Measurements from ENCODE around the gene PPP6R2.

PPP6R2 gene

DNA sequence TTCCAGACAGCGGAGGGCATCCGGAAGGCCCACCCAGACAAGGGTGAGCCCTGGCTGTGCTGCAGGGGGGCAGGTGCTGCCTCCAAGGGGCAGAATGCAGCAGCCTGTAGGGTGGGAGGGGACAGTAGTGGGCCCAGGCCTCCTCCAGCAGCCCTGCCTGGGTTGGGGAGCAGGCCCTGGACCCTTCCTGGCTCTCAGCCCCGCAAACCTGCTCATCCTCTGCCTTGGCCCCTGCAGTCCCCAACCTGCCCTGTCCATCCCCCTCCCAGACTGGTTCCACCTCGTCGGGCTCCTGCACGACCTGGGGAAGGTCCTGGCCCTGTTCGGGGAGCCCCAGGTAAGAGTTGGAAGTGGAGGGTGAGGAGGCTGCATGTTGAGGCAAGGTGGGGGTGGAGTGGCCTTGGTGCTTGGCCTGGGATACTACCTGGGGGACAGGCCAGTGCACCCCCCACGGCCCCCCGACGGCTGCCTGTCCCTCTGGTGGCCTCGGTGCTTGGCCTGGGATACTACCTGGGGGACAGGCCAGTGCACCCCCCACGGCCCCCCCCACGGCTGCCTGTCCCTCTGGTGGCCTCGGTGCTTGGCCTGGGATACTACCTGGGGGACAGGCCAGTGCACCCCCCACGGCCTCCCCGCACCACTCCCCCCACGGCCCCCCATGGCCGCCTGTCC, 145.0 kb downstream of the PPP6R2 start:
- H3K4me3 ChIP-seq (ENCODE audit: low read length), result no peak overlapping the region
- H3K27ac ChIP-seq (ENCODE audit: low read length), result no peak overlapping the region
- H3K27me3 ChIP-seq (ENCODE audit: control insufficient read depth, insufficient read depth, low read length), result no peaks in the 10 kb centered on the region
- no peaks in the 10 kb centered on the region for H3K36me3 ChIP-seq (ENCODE audit: control insufficient read depth, insufficient read depth, low read length)
- no peak for DNase-seq (ENCODE audit: low read depth, low spot score)
- H3K9me3 ChIP-seq (ENCODE audit: control insufficient read depth, insufficient read depth, low read length), result no peaks in the 10 kb centered on the region
- no peaks in the 10 kb centered on the region for H3K4me1 ChIP-seq (ENCODE audit: control insufficient read depth, insufficient read depth, low read length)
- WGBS (ENCODE audit: insufficient coverage, insufficient read length), result no CpG with 5 or more reads among the region's 18 CpGs

DNA sequence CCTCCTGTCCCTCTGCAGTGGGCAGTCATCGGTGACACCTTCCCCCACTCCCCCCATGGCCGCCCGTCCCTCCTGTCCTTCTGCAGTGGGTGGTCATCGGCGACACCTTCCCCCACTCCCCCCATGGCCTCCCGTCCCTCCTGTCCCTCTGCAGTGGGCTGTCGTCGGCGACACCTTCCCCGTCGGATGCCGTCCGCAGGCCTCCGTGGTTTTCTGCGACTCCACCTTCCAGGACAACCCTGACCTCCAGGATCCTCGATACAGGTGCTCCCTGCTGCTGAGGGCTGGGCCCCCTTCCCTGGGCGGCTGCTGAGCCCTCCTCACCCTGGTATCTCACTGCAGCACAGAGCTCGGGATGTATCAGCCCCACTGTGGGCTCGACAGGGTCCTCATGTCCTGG, 145.8 kb downstream of the PPP6R2 start:
- Histone ChIP-seq H3K4me3 (ENCODE audit: low read length) (no peak overlapping the region), H3K9me3 (ENCODE audit: control insufficient read depth, insufficient read depth, low read length) (no peaks in the 10 kb centered on the region), H3K36me3 (ENCODE audit: control insufficient read depth, insufficient read depth, low read length) (no peaks in the 10 kb centered on the region), H3K27me3 (ENCODE audit: control insufficient read depth, insufficient read depth, low read length) (no peaks in the 10 kb centered on the region), H3K27ac (ENCODE audit: low read length) (no peak overlapping the region), H3K4me1 (ENCODE audit: control insufficient read depth, insufficient read depth, low read length) (no peaks in the 10 kb centered on the region)
- no CpG with 5 or more reads among the region's 19 CpGs for WGBS (ENCODE audit: insufficient coverage, insufficient read length)
- no peak for DNase-seq (ENCODE audit: low read depth, low spot score)

DNA sequence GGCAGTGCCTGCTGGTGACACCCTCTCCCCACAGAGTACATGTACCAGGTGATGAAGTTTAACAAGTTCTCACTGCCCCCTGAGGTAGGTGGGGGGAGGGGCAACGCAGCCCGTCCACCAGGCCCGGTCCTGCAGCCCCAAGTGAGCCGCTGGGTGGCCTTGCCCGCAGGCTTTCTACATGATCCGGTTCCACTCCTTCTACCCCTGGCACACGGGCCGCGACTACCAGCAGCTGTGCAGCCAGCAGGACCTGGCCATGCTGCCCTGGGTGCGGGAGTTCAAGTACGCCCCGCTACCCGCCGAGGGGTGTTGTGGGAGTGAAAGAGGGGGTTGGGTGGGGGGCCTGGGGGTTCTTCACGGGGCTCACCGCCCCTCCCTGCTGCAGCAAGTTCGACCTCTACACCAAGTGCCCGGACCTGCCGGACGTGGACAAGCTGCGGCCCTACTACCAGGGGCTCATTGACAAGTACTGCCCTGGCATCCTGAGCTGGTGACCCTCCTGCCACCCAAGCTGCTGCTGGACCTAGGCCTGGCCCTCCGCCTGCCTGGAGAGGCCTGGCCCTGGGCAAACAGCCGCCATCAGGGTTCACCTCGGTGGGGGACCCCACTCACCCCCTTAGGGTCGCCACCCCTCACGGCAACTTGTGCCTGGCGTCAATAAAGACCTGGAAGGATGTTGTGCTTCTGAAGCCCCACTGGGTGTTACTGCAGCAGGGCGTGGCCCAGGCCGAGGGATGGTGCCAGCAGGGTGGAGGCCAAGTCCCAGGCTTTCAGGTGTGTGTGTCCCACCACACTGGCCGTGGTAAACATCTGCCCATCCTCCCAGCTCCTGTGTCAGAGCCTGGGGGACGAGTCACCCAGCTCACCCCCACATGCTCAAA, 146.5 kb downstream of the PPP6R2 start:
- no peak overlapping the region for H3K27ac ChIP-seq (ENCODE audit: low read length)
- H3K4me1 ChIP-seq (ENCODE audit: control insufficient read depth, insufficient read depth, low read length), result no peaks in the 10 kb centered on the region
- no peaks in the 10 kb centered on the region for H3K36me3 ChIP-seq (ENCODE audit: control insufficient read depth, insufficient read depth, low read length)
- no peaks in the 10 kb centered on the region for H3K27me3 ChIP-seq (ENCODE audit: control insufficient read depth, insufficient read depth, low read length)
- H3K4me3 ChIP-seq (ENCODE audit: low read length), result no peak overlapping the region
- no peak for DNase-seq (ENCODE audit: low read depth, low spot score)
- no CpG with 5 or more reads among the region's 31 CpGs for WGBS (ENCODE audit: insufficient coverage, insufficient read length)
- H3K9me3 ChIP-seq (ENCODE audit: control insufficient read depth, insufficient read depth, low read length), result no peaks in the 10 kb centered on the region

DNA sequence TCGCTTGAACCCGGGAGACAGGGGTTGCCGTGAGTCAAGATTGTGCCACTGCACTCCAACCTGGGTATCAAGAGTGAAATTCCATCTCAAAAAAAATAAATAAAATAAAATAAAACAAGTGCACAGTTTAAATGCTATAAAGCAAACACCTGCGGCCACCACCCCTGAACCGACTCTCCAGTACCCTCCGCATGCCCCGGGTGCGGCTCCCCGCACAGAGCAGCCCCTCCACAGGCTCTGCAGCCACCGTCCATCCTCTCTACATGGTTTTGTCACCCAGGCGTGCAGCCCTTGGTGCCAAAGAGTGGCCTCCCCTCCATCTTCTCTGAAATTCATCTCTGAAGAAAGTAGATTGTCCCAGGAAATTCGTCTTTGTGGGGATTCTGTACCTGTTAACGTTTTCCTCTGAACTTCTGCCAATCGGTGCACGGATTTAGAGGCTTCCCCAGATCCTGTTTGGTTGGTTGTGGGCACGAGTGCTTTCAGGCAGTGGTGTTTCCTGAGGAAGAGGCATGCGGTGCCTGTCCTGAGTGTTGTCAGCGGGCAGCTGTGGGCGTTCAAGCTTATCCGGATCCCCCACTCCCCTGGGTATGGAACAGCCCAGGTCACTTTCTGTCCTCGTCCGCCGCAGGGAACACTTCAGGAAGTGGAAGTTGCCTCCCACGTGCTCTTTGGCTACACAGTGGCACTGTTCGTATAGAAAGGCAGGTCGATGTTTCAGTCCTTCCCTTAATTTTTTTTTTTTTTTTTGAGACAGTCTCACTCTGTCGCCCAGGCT, 147.6 kb downstream of the PPP6R2 start:
- no peak overlapping the region for H3K4me3 ChIP-seq (ENCODE audit: low read length)
- no peak for DNase-seq (ENCODE audit: low read depth, low spot score)
- no peak overlapping the region for H3K27ac ChIP-seq (ENCODE audit: low read length)
- H3K36me3 ChIP-seq (ENCODE audit: control insufficient read depth, insufficient read depth, low read length), result no peaks in the 10 kb centered on the region
- H3K27me3 ChIP-seq (ENCODE audit: control insufficient read depth, insufficient read depth, low read length), result no peaks in the 10 kb centered on the region
- no peaks in the 10 kb centered on the region for H3K9me3 ChIP-seq (ENCODE audit: control insufficient read depth, insufficient read depth, low read length)
- WGBS (ENCODE audit: insufficient coverage, insufficient read length), result no CpG with 5 or more reads among the region's 27 CpGs
- H3K4me1 ChIP-seq (ENCODE audit: control insufficient read depth, insufficient read depth, low read length), result no peaks in the 10 kb centered on the region

Data from iPS DF 6.9 (cell line).